IMR-90 (cell line): ENCODE results near the gene PTPRG.

ENCODE experiments used
- CEBPB ChIP-seq: IDR thresholded peaks from 2 replicates; pipeline ENCODE4 v1.6.1; 2012; ENCODE audit warnings: low read depth, low read length, improper control_type of control experiment
- CTCF ChIP-seq: conservative IDR thresholded peaks from 2 replicates; pipeline ENCODE4 v1.5.1; 2012; ENCODE audit warnings: mild to moderate bottlenecking, low read depth, low read length, improper control_type of control experiment
- ELK1 ChIP-seq: fragments of 150-350 bp; IDR thresholded peaks from 2 replicates; pipeline ENCODE4 v1.6.1; 2016; ENCODE audit warnings: low read depth, mild to moderate bottlenecking, low read length, moderate library complexity, borderline replicate concordance
- RAD21 ChIP-seq: IDR thresholded peaks from 2 replicates; pipeline ENCODE4 v1.6.1; 2012; ENCODE audit warnings: low read length, improper control_type of control experiment

GRCh38 chr3:62027241-62027640 is 465.9 kb downstream of the PTPRG start:
- TF ChIP-seq CTCF (no peak), ELK1 (no peak), CEBPB (no peak), RAD21 (no peak)
